HCT116 (cell line): ENCODE data around the gene CDH26. TPM values are rescaled to one million over a fixed set of nuclear protein-coding genes. Genes with fewer than 3 reads are reported as not detected.
A peak's percentile ranks its signal among the peaks of the same experiment; 100 is the strongest.

ENCODE experiments used
- ATAC-seq: fragments of 200-7000 bp; cut with Tn5 transposase; 2 replicates; pipeline ENCODE4 v1.9.1; 2020; ENCODE audit warnings: mild to moderate bottlenecking, moderate library complexity
- BruUV-seq: library from RNA; stranded (reverse); fragments of 400-500 nt; replicated peaks from 2 replicates; lab custom pipeline; 2021; lab: Mats Ljungman, UMichigan
- CTCF ChIA-PET: fragments of 300-600 bp; sonication (Branson Sonifier 250); formaldehyde crosslinking; loops from one replicate; lab custom pipeline; 2021; ENCODE audit warnings: antibody characterized with exemption; lab: Charles Lee
- POLR2A ChIA-PET: fragments of 300-600, 350-600 bp; sonication (Branson Sonifier 250); formaldehyde crosslinking; loops from one replicate; lab custom pipeline; 2021; ENCODE audit warnings: antibody characterized with exemption; lab: Charles Lee
- RAD21 ChIA-PET, 2 experiments: fragments of 300-600 bp; sonication (Branson Sonifier 250); formaldehyde crosslinking; loops; one replicate each; lab custom pipeline; 2023; ENCODE audit warnings: low total read pairs in 2 of 2; ENCODE audit not compliant: uncharacterized antibody in 2 of 2, unreplicated experiment in 2 of 2, low non-redundant PET in 1 of 2; lab: Charles Lee
- DNase-seq: peaks from one replicate; pipeline ENCODE4 v3.0.0-alpha.2; 2010; ENCODE audit warnings: low read depth, low spot score
- H2AFZ ChIP-seq: fragments of 200-600 bp; shearing (Covaris generic), sonication (generic); 2 replicates; pipeline ENCODE4 v1.6.1; 2017; ENCODE audit warnings: low read depth, mixed run types, mixed read lengths, antibody characterized with exemption, low read length; ENCODE audit not compliant: poor library complexity, severe bottlenecking
- H3K27ac ChIP-seq: 2 replicates; pipeline ENCODE4 v1.5.1; 2012; ENCODE audit warnings: low read depth, low read length
- H3K27me3 ChIP-seq: fragments of 200-600 bp; sonication (generic); 2 replicates; pipeline ENCODE4 v1.6.1; 2016; ENCODE audit warnings: mixed run types, low read length, mixed read lengths; ENCODE audit not compliant: insufficient read depth
- H3K36me3 ChIP-seq, 2 experiments: fragments of 200-500 bp in 1 of 2; fragments of 200-600 bp in 1 of 2; sonication (Bioruptor generic) in 1 of 2; sonication (generic) in 1 of 2; 2 replicates each; pipeline versions ENCODE4 v1.5.1 to v1.6.1; 2014 to 2016; ENCODE audit warnings: low read length in 2 of 2, inconsistent platforms in 1 of 2, mixed read lengths in 1 of 2, mixed run types in 1 of 2; ENCODE audit not compliant: insufficient read depth in 2 of 2, control insufficient read depth in 1 of 2
- H3K4me1 ChIP-seq, 2 experiments: fragments of 200-600 bp in 1 of 2; sonication (generic) in 1 of 2; 2 replicates each; pipeline versions ENCODE4 v1.5.1 to v1.6.1; 2012 to 2017; ENCODE audit warnings: low read length in 2 of 2, inconsistent platforms in 1 of 2, mild to moderate bottlenecking in 1 of 2, mixed read lengths in 1 of 2, mixed run types in 1 of 2, moderate library complexity in 1 of 2; ENCODE audit not compliant: insufficient read depth in 2 of 2, control insufficient read depth in 1 of 2
- H3K4me2 ChIP-seq: fragments of 200-600 bp; sonication (generic); 2 replicates; pipeline ENCODE4 v1.6.1; 2017; ENCODE audit warnings: mixed run types, low read length, mixed read lengths
- H3K4me3 ChIP-seq, 2 experiments: fragments of 200-600 bp in 1 of 2; sonication (generic) in 1 of 2; replicated peaks in 1 of 2; 2 replicates each; pipeline ENCODE4 v1.5.1; 2011 to 2016; ENCODE audit warnings: low read length in 2 of 2, control low read depth in 1 of 2, low read depth in 1 of 2, mild to moderate bottlenecking in 1 of 2, mixed read lengths in 1 of 2, mixed run types in 1 of 2
- H3K79me2 ChIP-seq: fragments of 200-600 bp; sonication (generic); 2 replicates; pipeline ENCODE4 v1.6.1; 2017; ENCODE audit warnings: mild to moderate bottlenecking, mixed run types, low read length, moderate library complexity, mixed read lengths; ENCODE audit not compliant: insufficient read depth
- H3K9ac ChIP-seq: fragments of 200-600 bp; sonication (generic); 2 replicates; pipeline ENCODE4 v1.6.1; 2016; ENCODE audit warnings: low read length, mixed read lengths
- H3K9me2 ChIP-seq: fragments of 200-600 bp; sonication (generic), shearing (Covaris generic); 2 replicates; pipeline ENCODE4 v1.6.1; 2017; ENCODE audit warnings: mixed run types, mild to moderate bottlenecking, moderate library complexity; ENCODE audit not compliant: insufficient read depth
- H3K9me3 ChIP-seq, 2 experiments: fragments of 200-500 bp in 1 of 2; fragments of 200-600 bp in 1 of 2; sonication (Bioruptor generic) in 1 of 2; sonication (generic) in 1 of 2; 2 replicates each; pipeline ENCODE4 v1.6.1; 2014 to 2017; ENCODE audit warnings: low read length in 2 of 2, mixed read lengths in 2 of 2, inconsistent platforms in 1 of 2, low read depth in 1 of 2, mild to moderate bottlenecking in 1 of 2, mixed run types in 1 of 2, moderate library complexity in 1 of 2; ENCODE audit not compliant: control insufficient read depth in 1 of 2, insufficient read depth in 1 of 2
- H4K20me1 ChIP-seq: fragments of 200-600 bp; sonication (generic), shearing (Covaris generic); 2 replicates; pipeline ENCODE4 v1.6.1; 2017; ENCODE audit warnings: mixed run types, mild to moderate bottlenecking, moderate library complexity; ENCODE audit not compliant: insufficient read depth
- CBX3 ChIP-seq: IDR thresholded peaks from 2 replicates; pipeline ENCODE4 v1.6.1; 2012; ENCODE audit warnings: low read depth
- EGR1 ChIP-seq: IDR thresholded peaks from 2 replicates; pipeline ENCODE4 v1.6.1; 2012; ENCODE audit warnings: low read depth
- EZH2phosphoT487 ChIP-seq: fragments of 200-600 bp; IDR thresholded peaks from 2 replicates; pipeline ENCODE4 v1.6.1; 2018; ENCODE audit warnings: antibody characterized with exemption, borderline replicate concordance
- POLR2A ChIP-seq: IDR thresholded peaks from 2 replicates; pipeline ENCODE4 v1.7.0; 2011; ENCODE audit warnings: borderline replicate concordance; ENCODE audit not compliant: insufficient read depth, insufficient read length; ENCODE audit errors: extremely low read depth
- POLR2AphosphoS5 ChIP-seq: IDR thresholded peaks from 2 replicates; pipeline ENCODE4 v1.6.1; 2011; ENCODE audit warnings: mild to moderate bottlenecking, low read depth, low read length, moderate library complexity
- RAD21 ChIP-seq: IDR thresholded peaks from 2 replicates; pipeline ENCODE4 v1.6.1; 2012; ENCODE audit warnings: low read depth, mild to moderate bottlenecking
- SIN3A ChIP-seq: IDR thresholded peaks from 2 replicates; pipeline ENCODE4 v1.6.1; 2012; ENCODE audit warnings: low read depth
- SP1 ChIP-seq: IDR thresholded peaks from 2 replicates; pipeline ENCODE4 v1.6.1; 2012; ENCODE audit warnings: low read depth
- SRF ChIP-seq: IDR thresholded peaks from 2 replicates; pipeline ENCODE4 v1.6.1; 2012; ENCODE audit warnings: low read depth
- TCF7L2 ChIP-seq: IDR thresholded peaks from 2 replicates; pipeline ENCODE4 v1.7.0; 2011; ENCODE audit warnings: borderline replicate concordance, inconsistent platforms; ENCODE audit not compliant: insufficient read depth, insufficient read length; ENCODE audit errors: extremely low read depth
- YY1 ChIP-seq: IDR thresholded peaks from 2 replicates; pipeline ENCODE4 v1.6.1; 2011; ENCODE audit warnings: low read length, low read depth, moderate library complexity, mild to moderate bottlenecking; ENCODE audit not compliant: insufficient replicate concordance; ENCODE audit errors: extremely low read depth
- ZFX ChIP-seq: fragments of 450-650 bp; IDR thresholded peaks from 2 replicates; pipeline ENCODE4 v1.6.1; 2017
- intact Hi-C: fragments of 100-400 bp; cut with micrococcal nuclease; formaldehyde crosslinking; loops from 2 replicates; pipeline ENCODE4 v1.10.0; 2022
- total RNA-seq: library from RNA; stranded (reverse); gene quantifications from one replicate; pipeline ENCODE4 v1.2.1, GENCODE V29; 2021; ENCODE audit not compliant: unreplicated experiment
- TF ChIP-seq, protein P1 (sequence below): IDR thresholded peaks from 2 replicates; pipeline ENCODE4 v1.6.1; 2012
- TF ChIP-seq, protein P2 (sequence below): IDR thresholded peaks from 2 replicates; pipeline ENCODE4 v1.6.1; 2012
- TF ChIP-seq, protein P3 (sequence below), 3 experiments: fragments of 200-600 bp in 1 of 3; sonication (generic) in 1 of 3; IDR thresholded peaks in 2 of 3; conservative IDR thresholded peaks in 1 of 3; 2 replicates each; pipeline ENCODE4 v1.5.1; 2012 to 2017; ENCODE audit warnings: low read depth in 2 of 3, low read length in 2 of 3, antibody characterized with exemption in 1 of 3, borderline replicate concordance in 1 of 3, control low read depth in 1 of 3, mild to moderate bottlenecking in 1 of 3, mixed read lengths in 1 of 3, mixed run types in 1 of 3, moderate library complexity in 1 of 3; ENCODE audit not compliant: insufficient read depth in 1 of 3

The CDH26 gene
- total RNA-seq, 1 experiment from 2014 or later = 0.34 TPM

DNA sequence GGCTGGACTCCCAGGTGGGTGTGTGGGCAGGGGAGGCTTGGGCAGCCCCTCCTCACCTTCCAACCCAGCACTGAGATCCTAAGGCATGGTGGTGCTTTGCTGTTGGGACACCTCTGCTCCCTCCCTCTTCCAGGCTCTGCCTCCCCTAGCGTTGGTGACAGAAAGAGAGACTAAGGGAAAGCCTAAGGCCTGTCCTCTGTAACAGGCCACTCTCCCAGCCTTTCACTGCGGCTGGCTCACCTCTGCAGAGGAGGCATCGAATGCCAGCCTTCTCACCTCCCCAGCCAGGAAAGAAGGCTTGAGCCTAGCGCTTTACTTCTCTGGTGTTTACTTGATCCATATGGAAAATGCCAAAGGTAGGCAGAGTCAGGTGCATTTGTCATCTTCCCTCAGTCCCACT is 3.5 kb upstream of the CDH26 start:
- TF ChIP-seq EZH2phosphoT487 (no peak), POLR2A (no peak), YY1 (no peak), TCF7L2 (no peak), POLR2AphosphoS5 (no peak), SP1 (no peak), ZFX (no peak), SRF (no peak)
- TF ChIP-seq, protein P1, sequence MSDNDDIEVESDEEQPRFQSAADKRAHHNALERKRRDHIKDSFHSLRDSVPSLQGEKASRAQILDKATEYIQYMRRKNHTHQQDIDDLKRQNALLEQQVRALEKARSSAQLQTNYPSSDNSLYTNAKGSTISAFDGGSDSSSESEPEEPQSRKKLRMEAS = no peak
- Histone ChIP-seq H3K36me3 (no peaks in the 10 kb centered on the region), H3K4me1 (no peaks in the 10 kb centered on the region), H3K9me3 (no peaks in the 10 kb centered on the region), H3K79me2 (no peaks in the 10 kb centered on the region), H4K20me1 (no peaks in the 10 kb centered on the region), H3K9me2 (no peaks in the 10 kb centered on the region), H3K27ac (no peak overlapping the region), H3K4me2 (no peak overlapping the region), H2AFZ (no peak overlapping the region), H3K4me3 (no peak overlapping the region), H3K9ac (no peak overlapping the region), H3K27me3 (peaks cover 8% of the 10 kb centered on the region)
- CTCF ChIA-PET = interaction anchor here (0.8 to 2.2 kb wide), 8 partner anchors 8 to 256 kb away, joined by 3 to 9 read pairs (median 4); partner anchors contain the start of genes FAM217B, PPP1R3D and SYCP2
- no TSS peak for BruUV-seq
- intact Hi-C loops = no loop called here
- POLR2A ChIA-PET = no interaction called here
- DNase-seq = no peak
- ATAC-seq = peak; percentile 33; the same call in 1 of the 2 replicates
- RAD21 ChIA-PET = no interaction called here

DNA sequence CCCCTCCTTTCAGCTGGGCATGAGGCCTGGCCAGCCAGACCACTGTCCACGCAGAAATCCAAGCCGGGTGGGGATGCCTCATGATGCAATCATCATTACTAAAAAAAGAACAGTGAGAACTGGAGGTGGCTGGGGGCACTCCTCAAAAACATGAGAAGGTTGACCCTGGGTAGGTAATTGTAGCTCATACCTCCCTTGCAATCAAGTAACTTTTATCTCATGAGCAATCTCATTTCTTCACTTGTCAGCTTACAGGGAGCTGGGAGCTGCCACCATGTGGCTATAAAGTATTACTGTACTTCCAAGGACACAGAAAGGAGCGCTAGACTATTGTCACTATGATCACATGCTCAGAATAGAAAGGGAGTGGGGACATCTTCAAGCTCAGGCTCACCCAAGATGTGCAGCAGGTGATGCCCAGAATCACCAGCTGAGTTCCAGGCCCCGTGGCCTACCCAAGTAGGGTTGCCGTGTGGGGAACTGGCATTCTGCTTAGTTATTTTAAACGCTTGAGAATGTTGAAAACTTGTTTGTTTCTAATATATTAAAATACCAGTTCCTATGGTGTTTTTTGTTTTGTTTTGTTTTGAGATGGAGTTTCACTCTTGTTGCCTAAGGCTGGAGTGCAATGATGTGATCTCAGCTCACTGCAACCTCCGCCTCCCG is 3.0 kb upstream of the CDH26 start:
- RAD21 ChIA-PET = no interaction called here

More for the DNA sequence above, 3.0 kb upstream of the CDH26 start:
- Histone ChIP-seq H3K9me3 (no peaks in the 10 kb centered on the region), H4K20me1 (no peaks in the 10 kb centered on the region), H3K27me3 (peaks cover 8% of the 10 kb centered on the region), H3K27ac (no peak overlapping the region), H3K9ac (no peak overlapping the region), H2AFZ (no peak overlapping the region), H3K36me3 (no peaks in the 10 kb centered on the region), H3K4me2 (no peak overlapping the region), H3K4me1 (no peaks in the 10 kb centered on the region), H3K9me2 (no peaks in the 10 kb centered on the region), H3K79me2 (no peaks in the 10 kb centered on the region), H3K4me3 (no peak overlapping the region)
- intact Hi-C loops = no loop called here
- ChIA-PET CTCF (interaction anchor here (0.7 to 2.2 kb wide), 8 partner anchors 8 to 256 kb away, joined by 3 to 9 read pairs (median 4); partner anchors contain the start of genes FAM217B, PPP1R3D and SYCP2), POLR2A (no interaction called here)
- TF ChIP-seq CBX3 (no peak), POLR2AphosphoS5 (no peak), SIN3A (no peak), EGR1 (no peak), RAD21 (peak; percentile 41), SRF (no peak)
- TF ChIP-seq, protein P2, sequence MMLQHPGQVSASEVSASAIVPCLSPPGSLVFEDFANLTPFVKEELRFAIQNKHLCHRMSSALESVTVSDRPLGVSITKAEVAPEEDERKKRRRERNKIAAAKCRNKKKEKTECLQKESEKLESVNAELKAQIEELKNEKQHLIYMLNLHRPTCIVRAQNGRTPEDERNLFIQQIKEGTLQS = no peak
- TF ChIP-seq, protein P3, sequence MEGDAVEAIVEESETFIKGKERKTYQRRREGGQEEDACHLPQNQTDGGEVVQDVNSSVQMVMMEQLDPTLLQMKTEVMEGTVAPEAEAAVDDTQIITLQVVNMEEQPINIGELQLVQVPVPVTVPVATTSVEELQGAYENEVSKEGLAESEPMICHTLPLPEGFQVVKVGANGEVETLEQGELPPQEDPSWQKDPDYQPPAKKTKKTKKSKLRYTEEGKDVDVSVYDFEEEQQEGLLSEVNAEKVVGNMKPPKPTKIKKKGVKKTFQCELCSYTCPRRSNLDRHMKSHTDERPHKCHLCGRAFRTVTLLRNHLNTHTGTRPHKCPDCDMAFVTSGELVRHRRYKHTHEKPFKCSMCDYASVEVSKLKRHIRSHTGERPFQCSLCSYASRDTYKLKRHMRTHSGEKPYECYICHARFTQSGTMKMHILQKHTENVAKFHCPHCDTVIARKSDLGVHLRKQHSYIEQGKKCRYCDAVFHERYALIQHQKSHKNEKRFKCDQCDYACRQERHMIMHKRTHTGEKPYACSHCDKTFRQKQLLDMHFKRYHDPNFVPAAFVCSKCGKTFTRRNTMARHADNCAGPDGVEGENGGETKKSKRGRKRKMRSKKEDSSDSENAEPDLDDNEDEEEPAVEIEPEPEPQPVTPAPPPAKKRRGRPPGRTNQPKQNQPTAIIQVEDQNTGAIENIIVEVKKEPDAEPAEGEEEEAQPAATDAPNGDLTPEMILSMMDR (IDR thresholded peaks at IDR 0.05 in 2 of 3, conservative IDR thresholded peaks at IDR 0.05 in 1 of 3; ENCODE audit: borderline replicate concordance in 1 of 3, insufficient read depth in 1 of 3, low read depth in 2 of 3, low read length in 2 of 3) = peak; percentile 10 to 48 (median 42); a peak in 4 of 6 replicates
- peak; percentile 12 for DNase-seq
- BruUV-seq = no TSS peak
- ATAC-seq = peak; percentile 98
